Large intestine (tissue), 12 donors: ENCODE results near the gene VTI1B. TPM values are rescaled to one million over a fixed set of nuclear protein-coding genes. Genes with fewer than 3 reads are reported as not detected.
"Not testable (repeated sequence)": the region's sequence is repeated elsewhere in the genome, so short reads cannot be mapped to it uniquely, and the experiment has no call there.

Experiments used
- DNase-seq, 2 donors: peaks; one replicate each; pipeline versions ENCODE4 v3.0.0 to v3.0.0-alpha.2; 2013
- H3K27ac ChIP-seq: one replicate; pipeline ENCODE4 v1.5.1; 2013; ENCODE audit warnings: low read length
- H3K27me3 ChIP-seq: 2 replicates; pipeline ENCODE4 v1.6.1; 2013; ENCODE audit warnings: low read length; ENCODE audit not compliant: control insufficient read depth, insufficient read depth
- H3K36me3 ChIP-seq: 2 replicates; pipeline ENCODE4 v1.6.1; 2013; ENCODE audit warnings: low read length; ENCODE audit not compliant: control insufficient read depth, insufficient read depth
- H3K4me1 ChIP-seq: one replicate; pipeline ENCODE4 v1.6.1; 2013; ENCODE audit warnings: low read length; ENCODE audit not compliant: control insufficient read depth, insufficient read depth
- H3K4me3 ChIP-seq: one replicate; pipeline ENCODE4 v1.5.1; 2013; ENCODE audit warnings: low read length
- H3K9me3 ChIP-seq: one replicate; pipeline ENCODE4 v1.6.1; 2013; ENCODE audit warnings: mild to moderate bottlenecking, low read depth, low read length, moderate library complexity; ENCODE audit not compliant: control insufficient read depth
- WGBS: methylation state at CpG from one replicate; pipeline ENCODE4 v1.1.5; 2013; ENCODE audit warnings: low lambda C conversion rate; ENCODE audit not compliant: insufficient coverage; 5-methylcytosine and 5-hydroxymethylcytosine counted together
- long read RNA-seq, 11 donors: transcript quantifications; one replicate each; lab custom pipeline, GENCODE V29; 2026
- polyA plus RNA-seq: library from polyadenylated mRNA; unstranded; fragments of 120-200 nt; gene quantifications from one replicate; pipeline ENCODE4 v1.2.1, GENCODE V29; 2013

The VTI1B gene, protein sequence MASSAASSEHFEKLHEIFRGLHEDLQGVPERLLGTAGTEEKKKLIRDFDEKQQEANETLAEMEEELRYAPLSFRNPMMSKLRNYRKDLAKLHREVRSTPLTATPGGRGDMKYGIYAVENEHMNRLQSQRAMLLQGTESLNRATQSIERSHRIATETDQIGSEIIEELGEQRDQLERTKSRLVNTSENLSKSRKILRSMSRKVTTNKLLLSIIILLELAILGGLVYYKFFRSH
- polyA plus RNA-seq: 78.4 TPM
- long read RNA-seq, donor 1, full-length matches to known transcripts: 21 of 36 reads
- long read RNA-seq, donor 1, partial matches to known transcripts: 15 of 36 reads
- long read RNA-seq, donor 1, other reads (novel, unspliced or antisense): 0 of 36 reads
- long read RNA-seq, donor 2, full-length matches to known transcripts: 35 of 99 reads
- long read RNA-seq, donor 2, partial matches to known transcripts: 64 of 99 reads
- long read RNA-seq, donor 2, other reads (novel, unspliced or antisense): 0 of 99 reads
- long read RNA-seq, donor 3: 0 reads
- long read RNA-seq, donor 4, full-length matches to known transcripts: 3 of 3 reads
- long read RNA-seq, donor 4, partial matches to known transcripts: 0 of 3 reads
- long read RNA-seq, donor 4, other reads (novel, unspliced or antisense): 0 of 3 reads
- long read RNA-seq, donor 5, full-length matches to known transcripts: 23 of 44 reads
- long read RNA-seq, donor 5, partial matches to known transcripts: 21 of 44 reads
- long read RNA-seq, donor 5, other reads (novel, unspliced or antisense): 0 of 44 reads
- long read RNA-seq, donor 6, full-length matches to known transcripts: 34 of 64 reads
- long read RNA-seq, donor 6, partial matches to known transcripts: 30 of 64 reads
- long read RNA-seq, donor 6, other reads (novel, unspliced or antisense): 0 of 64 reads
- long read RNA-seq, donor 7, full-length matches to known transcripts: 18 of 33 reads
- long read RNA-seq, donor 7, partial matches to known transcripts: 15 of 33 reads
- long read RNA-seq, donor 7, other reads (novel, unspliced or antisense): 0 of 33 reads
- long read RNA-seq, donor 8, full-length matches to known transcripts: 32 of 92 reads
- long read RNA-seq, donor 8, partial matches to known transcripts: 60 of 92 reads
- long read RNA-seq, donor 8, other reads (novel, unspliced or antisense): 0 of 92 reads
- long read RNA-seq, donor 9, full-length matches to known transcripts: 32 of 84 reads
- long read RNA-seq, donor 9, partial matches to known transcripts: 52 of 84 reads
- long read RNA-seq, donor 9, other reads (novel, unspliced or antisense): 0 of 84 reads
- long read RNA-seq, donor 10, full-length matches to known transcripts: 42 of 87 reads
- long read RNA-seq, donor 10, partial matches to known transcripts: 45 of 87 reads
- long read RNA-seq, donor 10, other reads (novel, unspliced or antisense): 0 of 87 reads
- long read RNA-seq, donor 11, full-length matches to known transcripts: 28 of 54 reads
- long read RNA-seq, donor 11, partial matches to known transcripts: 26 of 54 reads
- long read RNA-seq, donor 11, other reads (novel, unspliced or antisense): 0 of 54 reads

DNA sequence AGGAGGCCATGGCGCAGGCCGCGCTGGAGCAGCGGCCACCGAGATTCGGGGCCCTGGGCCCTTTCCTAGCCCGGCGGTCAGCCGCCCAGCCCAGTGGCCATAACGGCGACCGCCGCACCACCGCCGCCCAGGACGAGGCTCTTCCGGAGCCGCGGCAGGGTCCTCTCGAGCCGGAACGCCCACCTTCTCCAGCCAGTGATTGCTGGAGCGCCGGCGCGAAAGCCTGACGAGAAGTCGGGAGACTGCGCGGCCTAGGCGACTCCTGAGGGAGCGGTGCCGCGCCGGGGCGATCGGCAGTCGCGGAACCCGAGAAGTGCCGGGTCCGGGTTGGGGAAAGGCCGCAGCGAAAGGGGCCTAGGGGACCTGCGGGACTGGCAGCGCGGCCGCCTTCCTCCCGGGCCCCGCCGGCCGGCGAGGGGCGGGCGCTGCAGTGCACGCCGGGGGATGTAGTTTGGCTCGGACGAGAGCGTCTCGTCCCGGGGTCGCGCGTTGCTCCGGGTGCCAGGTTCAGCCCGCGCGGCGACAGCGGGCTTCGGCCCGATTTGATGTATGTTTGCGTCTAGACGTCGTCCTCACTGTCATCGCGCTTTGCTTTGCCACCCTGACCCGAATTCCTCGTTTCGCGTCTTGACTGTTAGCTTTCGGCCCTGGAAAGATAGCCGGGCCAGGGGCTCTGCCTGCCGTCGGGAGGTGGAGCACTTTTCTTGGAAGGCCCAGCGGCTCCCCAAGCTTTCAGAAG, at the start of gene VTI1B:
Gene VTI1B, minus strand, starts transcription at position 153 of the 739 bp plus-strand sequence. Its CDS starts 143 bp downstream, at position 10.
- Histone ChIP-seq H3K9me3 (peaks cover 2% of the 10 kb centered on the region), H3K36me3 (peaks cover 12% of the 10 kb centered on the region), H3K27ac (peak within 1 kb of the TSS; percentile 97), H3K4me3 (peak within 1 kb of the TSS; percentile 94), H3K4me1 (peaks cover 12% of the 10 kb centered on the region), H3K27me3 (no peaks in the 10 kb centered on the region)
- peak; percentile 77 to 94 for DNase-seq
- WGBS: no CpG with 5 or more reads among the region's 87 CpGs

DNA sequence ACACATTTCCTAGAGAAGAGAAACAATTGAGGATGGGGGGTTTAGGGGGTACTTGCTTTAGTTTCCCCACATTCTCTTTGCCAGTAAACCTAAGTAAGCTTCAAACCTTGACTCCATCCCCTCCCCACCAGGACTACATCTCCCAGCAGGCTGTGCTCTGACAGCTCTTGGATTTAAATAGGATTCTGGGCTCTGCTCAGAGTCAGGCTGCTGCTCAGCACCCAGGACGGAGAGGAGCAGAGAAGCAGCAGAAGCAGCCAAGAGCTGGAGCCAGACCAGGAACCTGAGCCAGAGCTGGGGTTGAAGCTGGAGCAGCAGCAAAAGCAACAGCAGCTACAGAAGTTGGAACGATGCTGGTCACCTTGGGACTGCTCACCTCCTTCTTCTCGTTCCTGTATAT, 47.9 kb upstream of the VTI1B start:
- no peaks in the 10 kb centered on the region for H3K36me3 ChIP-seq
- whole genome bisulfite sequencing: no CpG with 5 or more reads among the region's 3 CpGs
- H3K27ac ChIP-seq: no peak overlapping the region
- H3K27me3 ChIP-seq: no peaks in the 10 kb centered on the region
- no peaks in the 10 kb centered on the region for H3K9me3 ChIP-seq
- no peak overlapping the region for H3K4me3 ChIP-seq
- no peak for DNase-seq
- no peaks in the 10 kb centered on the region for H3K4me1 ChIP-seq

DNA sequence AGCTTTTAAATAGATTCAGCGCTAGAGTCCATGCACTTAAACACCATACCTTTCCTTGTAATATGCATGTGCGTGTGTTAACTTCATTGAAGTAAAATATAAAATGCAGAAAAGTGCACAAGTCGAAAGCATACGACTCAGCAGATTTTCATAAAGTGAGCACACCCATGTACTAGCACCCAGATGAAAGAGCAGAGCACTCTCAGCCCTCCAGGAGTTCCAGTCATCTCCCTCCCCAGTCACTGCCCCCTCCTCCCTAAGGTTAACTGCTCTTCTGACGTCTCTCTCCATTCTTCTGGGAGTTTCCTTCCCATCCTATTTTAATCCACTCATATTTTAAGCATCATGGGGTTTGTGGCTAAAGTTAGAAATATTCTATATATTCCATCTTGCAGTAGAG, 47.4 kb upstream of the VTI1B start:
- Histone ChIP-seq H3K27ac (no peak overlapping the region), H3K4me3 (no peak overlapping the region), H3K4me1 (no peaks in the 10 kb centered on the region), H3K9me3 (no peaks in the 10 kb centered on the region), H3K27me3 (no peaks in the 10 kb centered on the region), H3K36me3 (no peaks in the 10 kb centered on the region)
- DNase-seq: no peak
- 17% methylated on average over 1 of the region's 5 CpGs for WGBS

DNA sequence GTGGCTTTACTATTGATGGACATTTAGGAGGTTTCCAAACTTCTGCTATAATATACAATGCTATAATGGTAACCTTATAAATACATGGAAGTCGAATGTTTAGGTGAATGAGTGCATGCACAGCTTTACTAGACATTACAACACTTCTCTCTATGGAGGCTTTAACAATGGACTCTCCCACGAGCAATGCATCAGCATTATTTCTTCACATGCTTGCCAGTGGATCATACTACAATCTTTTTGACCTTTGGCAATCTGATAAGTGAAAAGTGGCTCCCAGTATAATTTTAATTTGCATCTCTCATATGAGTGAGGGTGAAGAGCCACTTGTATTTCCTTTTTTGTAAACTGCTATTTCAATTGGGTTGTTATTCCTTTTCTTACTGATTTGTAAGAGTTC, 45.4 kb upstream of the VTI1B start:
- no CpG with 5 or more reads among the region's 2 CpGs for WGBS
- no peak overlapping the region for H3K27ac ChIP-seq
- no peak for DNase-seq

DNA sequence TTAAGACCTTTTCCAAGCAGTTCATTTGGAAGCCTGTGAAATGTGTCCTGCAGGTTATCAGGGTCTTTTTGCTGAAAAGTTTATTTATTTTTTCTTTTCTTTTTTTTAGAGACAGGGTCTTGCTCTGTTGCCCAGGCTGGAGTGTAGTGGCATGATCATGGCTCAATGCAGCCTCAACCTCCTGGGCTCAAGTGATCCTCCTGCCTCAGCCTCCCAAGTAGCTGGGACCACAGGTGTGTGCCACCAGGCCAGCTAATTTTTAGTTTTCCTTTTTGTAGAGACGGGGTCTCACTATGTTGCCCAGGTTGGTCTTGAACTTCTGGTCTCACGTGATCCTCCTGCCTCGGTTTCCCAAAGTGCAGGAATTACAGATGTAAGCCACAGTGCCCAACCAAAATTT, 45.0 kb upstream of the VTI1B start:
- 94% methylated on average over 2 of the region's 3 CpGs for WGBS
- H3K4me1 ChIP-seq, DNase-seq, H3K4me3 ChIP-seq, H3K36me3 ChIP-seq, H3K9me3 ChIP-seq, H3K27ac ChIP-seq, H3K27me3 ChIP-seq: not testable (repeated sequence)

More for the DNA sequence above, 45.4 kb upstream of the VTI1B start:
- no peaks in the 10 kb centered on the region for H3K27me3 ChIP-seq
- no peaks in the 10 kb centered on the region for H3K4me1 ChIP-seq
- H3K36me3 ChIP-seq: no peaks in the 10 kb centered on the region
- H3K4me3 ChIP-seq: no peak overlapping the region
- no peaks in the 10 kb centered on the region for H3K9me3 ChIP-seq

DNA sequence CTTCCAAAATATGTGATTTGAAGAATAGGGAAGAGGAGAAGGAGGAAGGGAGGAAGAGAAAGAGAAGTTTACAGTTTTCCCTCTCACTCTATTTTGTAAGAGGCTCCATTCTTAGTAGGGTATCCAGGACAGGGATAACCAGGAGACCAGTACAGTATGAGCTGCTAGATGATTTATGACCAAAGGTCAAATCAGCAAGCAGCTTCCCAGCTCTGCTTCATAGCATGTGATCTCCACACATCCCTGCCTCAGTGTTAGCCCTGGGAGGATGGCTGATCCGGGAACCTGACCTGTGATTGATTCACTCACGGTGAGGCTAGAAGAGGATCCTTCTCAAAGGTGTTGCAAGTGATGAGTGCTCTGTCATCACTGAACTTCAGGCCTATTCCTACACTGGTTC, 43.8 kb upstream of the VTI1B start:
- peak in 1 of 2 donors; percentile 31 for DNase-seq
- Histone ChIP-seq H3K27me3 (no peaks in the 10 kb centered on the region), H3K36me3 (no peaks in the 10 kb centered on the region), H3K4me1 (no peaks in the 10 kb centered on the region), H3K27ac (no peak overlapping the region), H3K4me3 (no peak overlapping the region), H3K9me3 (no peaks in the 10 kb centered on the region)
- no CpG with 5 or more reads among the region's 2 CpGs for WGBS

DNA sequence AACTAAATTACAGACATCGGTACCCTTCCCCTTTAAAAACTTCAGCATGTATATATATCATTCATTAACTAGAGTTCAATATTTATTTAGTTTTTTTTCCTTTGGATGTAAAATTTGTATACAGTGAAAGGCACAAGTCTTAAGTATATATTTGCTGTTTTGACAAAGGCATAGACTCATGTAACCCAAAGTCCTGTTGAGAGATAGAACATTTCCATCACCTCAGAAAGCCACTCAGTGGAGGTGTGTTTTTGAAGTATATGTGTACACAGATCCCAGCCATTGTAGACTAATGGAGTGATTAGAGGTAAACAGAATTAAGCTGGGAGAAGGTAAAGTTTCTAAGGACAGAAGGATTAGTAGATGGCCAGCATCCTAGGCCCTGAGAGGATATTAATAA, 42.6 kb upstream of the VTI1B start:
- Histone ChIP-seq H3K36me3 (no peaks in the 10 kb centered on the region), H3K27ac (no peak overlapping the region), H3K4me1 (no peaks in the 10 kb centered on the region), H3K9me3 (no peaks in the 10 kb centered on the region), H3K27me3 (no peaks in the 10 kb centered on the region), H3K4me3 (no peak overlapping the region)
- 100% methylated on average over 1 of the region's 1 CpG for WGBS
- DNase-seq: no peak

DNA sequence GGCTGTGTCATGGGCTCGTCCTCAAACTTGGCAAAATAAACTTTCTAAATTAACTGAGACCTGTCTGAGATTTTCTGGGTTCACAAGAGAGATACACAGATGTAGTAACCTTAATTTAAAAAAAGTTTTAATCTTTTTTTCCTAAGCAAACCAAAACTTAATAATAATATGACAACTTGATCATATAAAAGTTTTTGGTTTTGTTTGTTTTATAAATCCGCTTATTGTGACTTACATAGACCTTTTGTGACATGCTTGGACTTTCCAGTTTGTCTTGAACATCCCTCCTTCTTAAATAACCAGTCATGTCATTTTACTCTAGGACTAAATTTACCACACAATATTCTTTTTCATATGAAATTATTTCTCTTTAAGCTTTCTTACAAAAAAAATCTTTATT, 35.8 kb upstream of the VTI1B start:
- WGBS: 81% methylated on average over 1 of the region's 2 CpGs
- Histone ChIP-seq H3K4me1 (peaks cover 2% of the 10 kb centered on the region), H3K36me3 (no peaks in the 10 kb centered on the region), H3K4me3 (no peak overlapping the region), H3K27ac (no peak overlapping the region), H3K9me3 (no peaks in the 10 kb centered on the region), H3K27me3 (no peaks in the 10 kb centered on the region)
- DNase-seq: no peak

DNA sequence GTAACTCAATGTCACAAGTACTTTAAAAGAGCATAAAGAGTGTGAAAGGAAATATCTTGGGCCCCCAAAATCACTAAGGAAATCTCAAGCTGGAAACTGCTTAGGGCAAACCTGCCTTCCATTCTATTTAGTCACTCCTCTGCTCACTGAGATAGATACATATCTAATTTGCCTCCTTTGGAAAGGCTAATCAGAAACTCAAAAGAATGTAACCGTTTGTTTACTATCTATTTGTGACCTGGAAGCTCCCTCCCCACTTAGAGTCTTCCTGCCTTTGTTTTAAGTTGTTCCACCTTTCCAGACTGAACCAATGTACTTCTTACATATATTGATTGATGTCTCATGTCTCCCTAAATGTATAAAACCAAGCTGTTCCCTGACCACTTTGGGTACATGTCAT, 35.4 kb upstream of the VTI1B start:
- not testable (repeated sequence) for H3K36me3 ChIP-seq, H3K27me3 ChIP-seq, H3K4me1 ChIP-seq, H3K9me3 ChIP-seq, H3K4me3 ChIP-seq, DNase-seq, H3K27ac ChIP-seq
- 80% methylated on average over 1 of the region's 1 CpG for WGBS
